PFSK-1 (cell line): ENCODE measurements around the gene KIAA1958. TPM values are rescaled to one million over a fixed set of nuclear protein-coding genes. Genes with fewer than 3 reads are reported as not detected.

ENCODE experiments used
- FOXP2 ChIP-seq: optimal IDR thresholded peaks from 2 replicates; pipeline ENCODE3; 2011; ENCODE audit warnings: borderline replicate concordance, control low read depth, inconsistent platforms; ENCODE audit not compliant: insufficient read depth; ENCODE audit errors: extremely low read length, extremely low read depth
- POLR2AphosphoS5 ChIP-seq: IDR thresholded peaks from 2 replicates; pipeline ENCODE4 v1.6.1; 2012; ENCODE audit warnings: low read depth, mild to moderate bottlenecking, control low read depth, low read length, moderate library complexity
- REST ChIP-seq, 2 experiments: IDR thresholded peaks; 2 replicates each; pipeline versions ENCODE4 v1.6.1 to v1.8.0; 2011 to 2012; ENCODE audit warnings: low read depth in 2 of 2, low read length in 2 of 2, control low read depth in 1 of 2, inconsistent platforms in 1 of 2, mild to moderate bottlenecking in 1 of 2, moderate library complexity in 1 of 2; ENCODE audit not compliant: insufficient read depth in 1 of 2
- SIN3A ChIP-seq: IDR thresholded peaks from 2 replicates; pipeline ENCODE4 v1.6.1; 2012; ENCODE audit warnings: mild to moderate bottlenecking, low read length, moderate library complexity, borderline replicate concordance; ENCODE audit not compliant: insufficient read depth
- TAF1 ChIP-seq: IDR thresholded peaks from 2 replicates; pipeline ENCODE4 v1.6.1; 2012; ENCODE audit warnings: low read length, control low read depth, borderline replicate concordance; ENCODE audit not compliant: insufficient read depth
- polyA plus RNA-seq: library from polyadenylated mRNA; unstranded; fragments of >200 nt; gene quantifications from one replicate; pipeline ENCODE4 v1.2.1, GENCODE V29; 2012; ENCODE audit warnings: low read depth, missing spikeins; ENCODE audit not compliant: insufficient read length

Gene KIAA1958
- polyA plus RNA-seq = 5.1 TPM

GRCh38 chr9:112486221-112487007, at the start of gene KIAA1958:
TSS of gene KIAA1958 (plus strand) at chr9:112486827. CDS start at chr9:112574081, 87,254 bp downstream.
- TF ChIP-seq POLR2AphosphoS5 (peak; percentile 80), FOXP2 (peak; percentile 85), REST (IDR thresholded peaks at IDR 0.05; ENCODE audit: insufficient read depth in 1 of 2, low read depth in 2 of 2, low read length in 2 of 2) (no peak), TAF1 (peak; percentile 61; the same call in 1 of the 2 replicates)

GRCh38 chr9:112437406-112437805, 49.2 kb upstream of the KIAA1958 start:
- TF ChIP-seq SIN3A = no peak
- TF ChIP-seq REST (IDR thresholded peaks at IDR 0.05; ENCODE audit: insufficient read depth in 1 of 2, low read depth in 2 of 2, low read length in 2 of 2) = no peak

GRCh38 chr9:112439171-112439570, 47.5 kb upstream of the KIAA1958 start:
- TF ChIP-seq FOXP2 (no peak), POLR2AphosphoS5 (no peak), REST (IDR thresholded peaks at IDR 0.05; ENCODE audit: insufficient read depth in 1 of 2, low read depth in 2 of 2, low read length in 2 of 2) (no peak)

- TF ChIP-seq FOXP2 (no peak), REST (IDR thresholded peaks at IDR 0.05; ENCODE audit: insufficient read depth in 1 of 2, low read depth in 2 of 2, low read length in 2 of 2) (no peak), POLR2AphosphoS5 (no peak), SIN3A (no peak), TAF1 (no peak)
Measured at GRCh38 chr9:112439825-112440224, 46.8 kb upstream of the KIAA1958 start.

- TF ChIP-seq POLR2AphosphoS5 = no peak
- no peak for TF ChIP-seq TAF1
- TF ChIP-seq REST (IDR thresholded peaks at IDR 0.05; ENCODE audit: insufficient read depth in 1 of 2, low read depth in 2 of 2, low read length in 2 of 2) = no peak
- no peak for TF ChIP-seq FOXP2
- TF ChIP-seq SIN3A = no peak
Measured at GRCh38 chr9:112443200-112443599, 43.4 kb upstream of the KIAA1958 start.
